ENCODE measurements around the gene CD34.
"Not testable (repeated sequence)": the region's sequence is repeated elsewhere in the genome, so short reads cannot be mapped to it uniquely, and the experiment has no call there.

CD34 gene

DNA sequence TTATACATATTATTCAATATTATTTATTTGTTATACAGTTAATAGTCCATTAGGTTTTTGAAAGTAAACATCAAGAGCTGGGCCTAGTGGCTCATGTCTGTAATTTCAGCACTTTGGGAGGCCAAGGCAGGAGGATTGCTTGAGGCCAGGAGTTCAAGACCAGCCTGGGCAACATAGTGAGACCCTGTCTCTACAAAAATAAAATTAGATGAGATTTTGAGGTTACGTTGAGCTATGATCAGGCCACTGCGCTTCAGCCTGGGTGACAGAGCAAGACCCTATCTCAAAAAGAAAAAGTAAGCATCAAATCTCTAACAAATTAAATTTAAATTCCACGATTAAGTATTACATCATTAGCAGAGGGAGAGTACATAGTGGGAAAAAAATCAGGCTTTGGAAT, 15.0 kb upstream of the CD34 start:
- DNase-seq = not testable (repeated sequence)

DNA sequence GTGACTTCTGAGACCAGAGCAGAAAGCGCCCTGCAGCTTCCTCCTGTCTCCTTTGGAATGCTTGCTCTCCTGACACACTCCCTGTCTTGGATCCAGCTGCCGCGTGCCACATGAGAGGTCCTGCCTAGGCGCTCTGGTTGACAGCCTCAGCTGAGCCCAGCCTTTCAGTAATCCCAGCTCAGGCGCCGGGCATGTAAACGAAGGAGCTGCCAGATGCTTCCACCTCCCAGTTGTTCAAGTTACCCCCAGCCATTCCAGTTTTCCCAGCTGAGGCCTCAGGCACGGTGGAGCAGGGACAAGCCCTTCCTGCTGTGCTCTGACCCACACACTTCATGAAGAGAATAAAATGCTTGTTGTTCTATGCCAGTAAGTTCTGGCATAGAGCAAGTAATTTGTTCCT, 14.3 kb upstream of the CD34 start:
- DNase-seq = peak in 1 of 2 experiments; percentile 6

DNA sequence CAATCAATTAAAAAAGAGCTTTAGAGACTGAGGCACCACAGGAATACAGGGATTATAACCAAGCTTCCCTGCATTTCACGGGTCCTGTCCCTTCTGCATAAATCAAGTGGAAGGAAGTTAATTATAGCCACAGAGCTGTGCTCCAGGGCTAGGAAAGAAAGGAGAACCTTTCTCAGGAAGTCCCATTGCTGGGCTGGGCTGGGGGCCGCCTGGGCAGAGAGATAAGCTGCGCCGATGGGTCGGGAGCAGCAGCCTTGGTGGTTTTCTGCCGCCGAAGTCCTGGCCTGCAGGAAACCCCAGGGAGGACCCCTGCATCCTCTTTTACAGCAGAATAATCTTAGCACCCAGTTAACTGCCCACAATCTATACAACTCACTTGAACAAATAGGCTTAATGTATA, 12.6 kb upstream of the CD34 start:
- no peak for DNase-seq

DNA sequence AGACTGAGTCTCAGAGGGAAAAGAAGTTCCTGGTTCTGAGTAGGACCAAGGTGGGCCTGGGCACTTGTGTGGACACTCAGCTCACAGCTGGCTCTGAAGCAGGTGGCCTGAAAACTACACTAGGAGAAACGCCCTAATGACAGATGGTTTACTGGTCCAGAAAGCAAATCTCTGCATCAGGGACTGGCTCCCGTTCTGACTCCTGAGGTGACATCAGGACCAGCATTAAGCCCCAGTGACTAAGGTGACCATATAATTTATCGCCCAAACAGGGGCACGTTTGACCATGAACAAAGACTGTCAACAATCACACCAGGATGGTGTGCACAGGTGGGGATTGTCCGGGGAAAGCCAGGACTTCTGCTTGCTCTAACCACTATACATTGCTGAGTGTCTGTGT, 12.2 kb upstream of the CD34 start:
- no peak for DNase-seq

DNA sequence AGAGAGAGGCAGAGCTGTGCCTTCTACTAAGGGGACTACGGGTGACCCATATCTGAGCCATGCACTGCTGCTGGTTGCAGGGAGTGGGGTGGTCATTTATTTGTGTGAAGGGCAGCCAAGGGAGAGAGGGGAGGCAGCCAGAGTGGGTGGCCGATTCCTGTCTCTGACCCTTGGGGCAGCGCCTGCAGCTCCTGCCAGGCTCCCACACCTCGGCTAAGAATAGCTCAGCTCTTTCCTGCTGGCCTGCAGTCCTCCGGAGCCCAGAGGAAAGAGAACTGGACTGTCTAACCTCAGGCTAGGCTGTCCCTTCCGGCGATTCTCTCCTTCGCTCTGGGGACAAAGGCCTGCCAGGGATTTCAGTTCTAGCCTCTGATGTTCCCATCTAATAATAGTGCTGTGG, 11.6 kb upstream of the CD34 start:
- DNase-seq = no peak

DNA sequence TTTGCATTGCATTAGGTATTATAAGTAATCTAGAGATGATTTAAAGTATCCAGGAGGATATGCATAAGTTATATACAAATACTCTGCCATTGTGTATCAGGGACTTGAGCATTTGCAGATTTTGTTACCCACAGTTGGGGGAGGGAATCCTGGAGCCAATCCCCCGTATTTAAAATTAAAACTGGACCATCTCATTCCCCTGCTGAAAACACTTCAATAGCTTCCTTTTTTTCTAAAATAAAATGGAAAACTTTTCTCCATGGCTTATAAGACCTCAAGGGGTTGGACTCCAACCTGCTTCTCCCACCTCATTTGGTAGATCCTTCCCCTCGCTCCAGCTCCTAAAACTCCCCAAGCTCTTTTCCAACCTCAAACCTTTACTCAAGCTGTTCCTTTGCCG, 10.4 kb upstream of the CD34 start:
- no peak for DNase-seq

DNA sequence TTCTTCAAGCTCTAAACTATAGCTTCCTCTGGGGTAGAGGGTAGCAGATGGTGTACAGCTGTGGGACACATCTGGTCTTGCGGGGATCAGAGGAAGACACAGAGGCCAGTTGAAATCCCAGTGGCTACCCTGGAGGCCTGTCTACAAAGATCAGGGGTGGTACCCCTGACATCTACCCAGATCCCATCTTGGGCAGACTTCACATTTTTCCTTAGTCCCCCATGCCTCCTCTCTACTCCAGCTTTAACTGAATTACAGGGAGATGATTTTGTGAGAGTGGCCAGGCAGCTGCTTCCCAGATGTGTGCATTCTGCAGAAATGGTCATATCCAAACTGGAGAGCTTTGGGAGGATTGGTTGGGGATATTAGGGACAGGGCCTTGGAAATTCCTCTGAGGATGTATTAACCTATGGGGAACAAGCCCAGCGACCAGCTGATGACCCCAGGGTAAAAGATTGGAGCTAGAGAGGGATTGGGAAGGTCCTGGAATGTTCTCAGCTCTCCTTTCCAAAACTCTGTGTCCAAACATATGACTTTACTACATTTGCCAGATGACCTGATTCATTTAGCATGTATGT, 9.6 kb upstream of the CD34 start:
- no peak for DNase-seq

DNA sequence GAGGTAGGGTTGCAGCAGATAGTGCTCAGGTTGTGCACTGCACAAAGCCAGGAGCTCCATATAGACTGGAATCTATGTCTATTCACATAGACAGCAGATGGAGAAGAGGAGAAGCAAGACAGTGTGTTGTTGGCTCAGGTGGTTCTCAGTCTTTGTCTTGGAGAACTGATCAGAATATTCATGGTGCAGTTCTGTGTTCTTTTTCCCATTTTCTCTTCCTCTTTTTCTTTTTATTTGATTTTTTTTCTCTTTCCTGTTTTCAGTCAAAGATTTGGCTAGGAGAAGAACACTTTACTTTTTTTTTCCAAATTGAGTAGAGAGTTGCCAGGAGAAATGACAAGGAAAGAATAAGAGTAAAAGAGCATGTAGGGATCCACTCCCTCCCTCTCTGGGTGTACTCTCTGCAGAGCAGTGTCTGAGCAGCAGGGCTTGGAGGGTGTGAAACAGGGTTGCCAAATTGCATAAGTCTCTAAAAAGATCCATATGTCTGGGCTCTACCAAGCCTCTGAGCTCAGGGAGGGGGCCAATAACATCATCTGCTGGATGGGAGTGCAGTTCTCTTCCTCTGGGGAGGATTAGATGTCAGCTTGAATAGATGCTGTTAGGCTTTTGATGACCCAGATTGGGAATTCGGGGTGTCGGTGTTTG, 8.7 kb upstream of the CD34 start:
- DNase-seq = no peak

DNA sequence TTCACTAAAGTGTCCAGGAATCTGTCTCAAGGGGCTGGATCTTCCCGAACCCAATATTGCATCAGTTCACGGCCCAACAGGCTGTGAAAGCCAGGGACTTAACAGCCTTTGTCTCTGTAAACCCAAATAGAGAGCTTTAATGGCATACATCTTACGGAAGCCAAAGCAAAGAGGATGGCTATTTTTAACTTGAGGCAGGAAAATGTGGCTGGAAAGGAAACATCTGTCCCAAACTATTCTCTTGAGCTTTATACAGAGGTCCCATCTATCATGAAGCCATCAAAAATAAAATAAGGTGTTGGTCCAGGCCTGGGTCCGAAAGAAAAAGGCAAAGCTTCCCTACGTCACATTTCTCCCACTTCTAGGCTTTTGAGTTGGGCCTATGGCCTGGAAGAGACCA, 7.7 kb upstream of the CD34 start:
- DNase-seq = no peak

DNA sequence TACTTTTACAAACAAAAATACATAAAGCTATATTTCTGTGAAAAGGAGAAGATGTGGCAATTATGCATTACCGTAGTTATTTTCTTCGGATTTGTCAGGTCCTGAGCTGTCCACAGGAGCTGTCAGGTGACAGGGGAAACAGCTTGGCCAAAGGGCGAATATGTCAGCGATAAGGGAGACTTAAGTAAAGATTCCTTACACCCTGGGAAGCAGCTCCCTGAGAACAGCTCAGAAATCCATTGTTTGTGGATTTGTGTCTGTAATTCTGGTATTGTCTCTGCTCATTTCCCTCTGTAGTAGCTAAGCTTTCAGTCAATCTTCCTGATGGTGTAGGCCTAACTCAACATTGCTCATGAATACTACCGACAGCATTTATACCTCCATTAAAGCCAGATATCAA, 7.1 kb upstream of the CD34 start:
- DNase-seq = no peak

DNA sequence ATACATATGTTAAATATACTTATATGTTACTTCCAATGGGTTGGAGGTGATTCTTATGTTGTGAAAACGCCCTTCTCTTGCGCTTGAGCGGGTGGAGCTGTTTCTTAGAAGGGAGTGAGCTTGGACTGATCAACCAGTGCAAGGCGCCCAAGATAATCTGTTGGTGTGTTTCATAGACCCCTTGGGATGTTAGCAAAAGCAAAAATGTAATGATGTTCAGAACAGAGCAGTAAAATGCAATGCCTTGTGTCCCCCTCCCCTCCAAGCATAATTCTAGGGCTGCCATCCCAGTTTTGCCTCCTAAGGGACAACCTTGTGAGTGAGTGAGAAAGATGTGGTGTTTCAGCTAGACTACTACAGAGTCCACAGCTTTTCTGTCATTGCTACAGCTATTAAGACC, 6.2 kb upstream of the CD34 start:
- no peak for DNase-seq

DNA sequence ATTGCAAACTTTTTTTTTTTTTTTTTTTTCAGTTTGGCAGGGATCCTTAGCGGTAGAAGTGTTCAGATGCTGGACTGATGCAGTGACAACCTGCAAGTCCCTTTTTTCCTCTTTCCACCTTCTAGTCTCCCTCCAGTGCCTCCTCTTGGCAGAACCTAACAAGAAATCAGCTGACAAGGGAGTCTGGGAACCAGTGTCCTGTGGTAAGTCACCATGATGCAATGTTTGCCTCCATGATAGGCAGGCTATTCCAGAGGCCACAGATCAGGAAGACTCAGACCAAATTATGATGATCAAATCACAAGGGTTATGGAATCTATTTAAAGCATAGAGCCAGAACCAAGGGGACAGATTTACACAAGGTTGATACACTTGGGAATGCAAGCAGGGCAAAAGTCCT, 3.0 kb upstream of the CD34 start:
- DNase-seq = no peak

DNA sequence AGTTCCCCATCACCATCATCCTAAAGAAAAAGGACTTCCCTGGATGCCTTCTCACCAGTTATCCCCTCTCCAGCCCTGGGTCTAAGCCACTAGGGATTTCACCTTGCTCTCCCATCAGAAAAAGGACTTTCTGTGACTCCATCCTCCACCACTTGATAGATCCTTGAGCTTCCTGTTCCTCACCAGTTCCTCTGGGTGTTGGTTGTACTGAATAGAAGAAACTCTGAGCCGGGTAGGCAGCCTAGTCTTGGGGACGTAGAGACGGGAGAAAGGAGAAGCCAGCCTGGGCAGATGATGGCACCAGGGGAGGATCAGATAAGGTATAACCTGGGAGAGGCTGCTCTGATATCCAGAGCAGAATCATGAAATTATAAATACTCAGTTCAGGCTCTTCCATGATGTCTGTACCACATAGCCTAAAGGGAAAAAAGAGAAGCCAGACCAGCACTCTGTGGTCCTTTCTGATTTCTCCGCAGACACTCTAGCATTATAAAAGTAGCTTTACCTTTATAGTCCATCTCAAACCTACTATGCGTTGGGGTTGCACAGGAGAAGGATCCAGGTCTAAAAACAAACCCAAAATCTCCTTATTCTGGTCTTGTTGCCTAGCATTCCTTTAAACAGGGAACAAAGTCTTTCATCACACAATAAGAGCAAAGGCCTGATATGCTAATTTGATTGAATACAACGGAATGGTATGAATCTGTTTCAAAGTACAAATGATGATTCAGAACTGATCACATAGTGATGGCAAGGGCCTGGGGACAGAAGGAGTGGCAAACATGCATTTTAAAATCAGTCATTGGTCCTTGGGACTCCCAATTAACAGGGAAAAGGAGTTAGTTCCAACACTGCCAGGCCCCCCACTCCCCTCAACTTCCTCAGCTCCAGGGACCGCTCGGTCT, 1.2 kb upstream of the CD34 start:
- DNase-seq = no peak

DNA sequence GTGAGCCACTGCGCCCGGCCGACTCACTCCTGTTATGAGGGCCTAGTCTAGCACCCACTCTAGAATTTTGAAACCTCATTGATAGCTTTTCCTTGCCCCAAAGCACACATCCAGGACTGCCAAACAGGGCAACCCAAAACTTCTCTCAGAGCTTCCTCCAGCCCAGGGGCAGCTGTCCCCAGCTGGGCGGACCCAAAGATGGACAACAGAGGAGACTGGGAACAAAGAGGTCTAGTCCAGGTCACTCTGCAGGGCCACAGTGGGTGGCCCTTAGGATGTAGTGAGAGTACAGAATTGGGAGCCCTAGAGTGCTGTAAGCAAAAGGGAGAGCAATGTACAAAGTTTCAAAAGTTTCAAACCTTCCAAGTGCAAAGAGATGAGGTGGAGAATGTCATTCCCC, 1.2 kb downstream of the CD34 start:
- DNase-seq = no peak

DNA sequence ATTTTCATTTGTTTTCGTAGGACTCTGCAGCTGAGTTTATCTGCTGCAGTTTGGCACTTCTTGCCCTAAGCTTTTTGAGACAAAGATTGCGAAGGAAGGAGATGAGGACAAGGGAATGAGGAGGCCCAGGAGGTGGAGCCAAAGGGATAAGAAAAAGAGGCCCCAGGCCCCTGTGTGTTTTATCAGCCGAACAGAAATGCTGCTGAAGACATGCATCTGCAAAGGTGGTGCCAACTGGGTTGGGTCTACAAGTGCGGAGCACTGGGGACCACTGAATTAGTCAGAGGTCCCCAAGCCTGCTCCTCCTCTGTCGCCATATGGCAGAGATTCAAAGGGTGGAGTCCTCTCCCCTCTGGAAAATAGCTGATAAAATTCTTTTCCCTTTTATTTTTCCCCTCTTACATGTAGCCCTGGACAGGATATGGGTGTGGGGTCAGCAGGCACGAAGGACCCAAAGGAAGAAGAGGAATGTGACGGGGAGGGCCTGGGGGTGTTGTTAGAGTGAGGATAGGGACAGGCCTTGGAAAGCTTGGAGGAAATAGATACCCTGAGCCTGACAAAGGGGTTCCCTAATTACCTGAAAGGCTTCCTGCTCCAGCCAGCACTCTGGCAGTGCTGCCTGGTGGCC, 2.7 kb downstream of the CD34 start:
- DNase-seq = no peak

DNA sequence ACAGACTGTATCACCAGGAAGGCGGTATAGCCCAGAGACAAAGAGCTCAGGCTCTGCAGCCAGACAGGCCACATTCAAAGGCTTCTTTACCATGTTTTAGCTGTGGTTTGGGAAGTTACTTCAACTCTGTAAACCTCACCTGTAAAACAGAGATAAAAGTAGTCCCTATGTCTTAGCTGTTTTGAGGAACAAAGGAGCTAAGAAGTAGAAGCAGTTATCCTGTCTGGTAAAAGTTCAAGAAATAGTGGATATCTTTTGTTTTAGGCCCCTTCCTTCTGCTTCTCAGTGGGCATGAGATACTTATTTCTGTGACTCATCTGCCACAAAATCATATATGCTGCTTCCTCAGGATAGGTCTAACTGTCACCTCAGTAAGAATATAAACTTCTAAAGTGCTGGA, 6.5 kb downstream of the CD34 start:
- DNase-seq = no peak

DNA sequence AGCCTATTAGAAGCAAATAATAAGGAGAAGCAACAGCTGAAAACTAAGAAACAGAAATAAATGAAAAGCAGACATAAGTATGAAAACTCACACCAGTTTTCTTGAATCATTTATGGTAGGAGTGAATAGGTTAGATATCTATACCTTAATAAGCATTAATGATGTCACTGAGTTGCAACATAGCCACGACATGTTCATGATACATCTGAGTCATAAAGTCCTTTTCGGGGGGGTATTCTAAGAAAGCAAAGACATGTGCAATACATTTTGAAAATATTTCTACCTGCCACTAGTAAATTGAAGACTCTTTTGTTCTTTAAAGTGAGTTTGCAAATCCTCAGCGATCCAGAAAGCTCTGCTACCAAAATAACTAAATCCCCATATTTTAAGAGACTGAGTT, 7.2 kb downstream of the CD34 start:
- no peak for DNase-seq

DNA sequence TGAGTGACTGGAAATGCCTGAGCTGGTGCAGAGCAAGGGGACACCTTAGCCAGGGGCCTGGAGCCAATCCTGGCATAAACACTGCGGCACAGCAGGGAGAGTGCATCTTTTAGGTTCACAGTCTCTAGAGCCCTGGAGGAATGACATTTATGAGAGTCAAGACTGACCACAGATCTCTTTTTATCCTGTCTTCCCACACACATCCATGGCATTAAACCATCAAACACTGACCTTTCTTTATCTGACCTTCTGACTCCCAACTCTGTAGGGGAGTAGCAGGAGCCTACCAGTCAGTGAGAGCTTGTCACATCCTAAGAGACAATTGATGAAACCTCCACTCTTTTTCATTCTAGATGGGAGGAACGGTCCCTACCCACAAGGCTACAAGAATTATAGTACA, 7.9 kb downstream of the CD34 start:
- DNase-seq = no peak

DNA sequence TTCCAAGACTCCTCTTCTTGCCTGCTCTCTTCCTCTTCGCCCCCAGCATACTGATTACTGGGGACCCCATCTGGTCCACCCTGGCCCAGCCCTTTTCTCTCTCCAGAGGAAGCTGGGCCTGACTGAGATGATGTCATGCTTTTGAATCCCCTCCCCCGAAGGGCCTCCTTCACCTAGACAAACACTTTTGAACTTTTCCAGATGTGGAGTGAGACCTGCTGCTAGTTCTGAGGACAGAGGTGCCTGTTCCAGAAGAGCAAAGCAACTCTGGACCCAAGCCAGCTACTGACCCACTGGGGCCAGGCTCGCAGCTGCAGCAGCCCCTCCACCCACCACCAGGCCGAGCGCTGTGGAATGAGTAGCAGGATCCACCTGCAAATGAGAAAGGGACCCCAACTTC, 8.4 kb downstream of the CD34 start:
- no peak for DNase-seq

DNA sequence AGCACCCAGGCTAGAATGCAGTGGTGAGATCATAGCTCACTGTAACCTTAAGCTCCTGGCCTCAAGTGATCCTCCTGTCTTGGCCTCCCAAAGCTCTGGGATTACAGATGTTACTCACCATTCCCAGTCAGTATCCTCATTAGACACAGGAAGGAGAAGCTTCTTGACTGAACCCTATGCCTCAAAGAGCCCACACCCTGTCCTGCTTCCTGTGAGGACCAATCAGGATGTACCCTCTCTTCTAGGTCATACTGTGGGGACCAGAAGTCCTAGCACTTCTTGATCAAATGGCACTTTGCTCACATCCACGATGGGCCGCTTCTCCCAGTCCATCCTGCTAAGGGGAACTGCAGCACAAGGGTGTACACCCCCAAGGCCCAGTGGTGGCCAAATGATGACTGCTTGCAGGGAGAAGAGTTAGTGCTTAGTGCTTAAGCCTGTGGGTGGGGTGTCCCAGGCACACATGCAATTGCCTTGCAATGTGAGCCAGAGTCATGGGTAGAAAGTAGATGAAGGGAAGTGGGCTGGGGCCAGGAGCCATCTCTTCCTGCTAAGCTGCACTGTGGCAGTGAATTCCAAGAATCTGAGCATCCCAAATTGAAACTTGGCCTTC, 9.8 kb downstream of the CD34 start:
- no peak for DNase-seq

DNA sequence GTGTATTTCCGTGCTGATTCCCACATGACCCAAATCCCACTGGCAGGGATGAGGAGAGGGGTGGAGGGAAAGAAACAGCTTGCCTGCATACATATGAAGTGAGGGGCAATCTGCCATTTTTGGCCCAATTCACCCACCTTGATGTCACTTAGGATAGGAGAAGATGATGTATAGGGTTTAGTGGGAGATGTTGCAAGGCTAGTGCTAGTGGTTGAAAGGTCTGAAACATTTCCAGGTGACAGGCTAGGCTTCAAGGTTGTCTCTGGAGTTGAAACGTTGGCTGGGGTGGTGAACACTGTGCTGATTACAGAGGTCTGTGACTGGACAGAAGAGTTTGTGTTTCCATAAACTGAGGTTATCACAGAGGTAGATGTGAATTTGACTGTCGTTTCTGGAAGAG, 12.1 kb downstream of the CD34 start:
- DNase-seq = no peak

DNA sequence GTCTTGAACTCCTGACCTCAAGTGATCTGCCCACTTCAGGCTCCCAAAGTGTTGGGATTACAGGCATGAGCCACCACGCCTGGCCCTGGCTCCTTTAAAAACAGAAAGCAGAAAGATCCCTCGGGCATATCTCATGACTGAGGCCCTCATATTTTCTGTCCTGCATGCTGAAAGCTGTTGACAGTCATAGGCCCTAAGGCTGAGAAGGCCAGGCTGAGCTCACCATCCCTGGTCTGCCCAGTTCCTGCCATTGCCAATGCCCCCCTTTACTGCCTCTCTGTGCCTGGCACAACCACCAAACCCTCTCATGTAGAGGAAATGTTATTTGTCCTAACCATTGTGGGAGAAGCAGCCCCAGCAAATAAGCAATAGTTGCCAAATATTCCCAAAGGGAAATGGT, 12.7 kb downstream of the CD34 start:
- DNase-seq = no peak

DNA sequence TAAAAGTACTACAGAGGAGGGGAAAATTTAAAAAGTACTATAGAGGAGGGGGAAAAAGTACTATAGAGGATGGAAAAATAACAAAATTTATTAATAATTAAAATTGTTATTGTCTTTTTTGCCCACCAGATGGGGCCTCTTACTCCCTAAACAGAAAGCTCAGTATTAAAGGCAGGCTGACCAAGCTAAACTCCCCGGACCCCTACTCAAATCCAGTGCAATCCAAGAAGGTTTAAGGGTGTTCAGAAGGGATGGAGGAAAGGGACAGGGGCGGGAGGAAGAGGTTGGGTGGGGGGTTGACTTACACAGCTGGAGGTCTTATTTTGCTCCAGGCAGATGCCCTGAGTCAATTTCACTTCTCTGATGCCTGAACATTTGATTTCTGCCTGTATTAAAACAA, 13.7 kb downstream of the CD34 start:
- no peak for DNase-seq

DNA sequence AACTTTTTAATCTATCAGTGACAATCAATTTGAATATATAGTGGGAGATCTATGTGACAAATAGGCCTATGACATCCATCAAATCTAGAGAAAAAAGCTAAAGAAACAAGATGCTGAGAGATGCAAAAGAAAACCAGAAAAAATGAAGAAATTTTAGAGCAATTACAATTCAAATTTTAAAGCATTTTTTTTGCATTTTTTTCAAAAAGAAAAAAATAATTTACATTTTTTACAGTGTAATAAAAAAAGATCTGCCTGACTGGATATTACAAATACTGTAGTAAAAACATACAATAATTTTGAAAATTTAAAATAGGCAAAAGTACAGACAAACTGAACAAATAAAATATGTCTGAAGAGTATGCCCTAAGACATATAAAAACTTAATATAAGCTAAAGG, 14.4 kb downstream of the CD34 start:
- DNase-seq = no peak
